OCI-LY7 (cell line): ENCODE measurements around the gene RAB3B.

Experiments used
- CTCF ChIP-seq: fragments of 200-600 bp; sonication (generic); conservative IDR thresholded peaks from 2 replicates; pipeline ENCODE4 v1.5.1; 2014; ENCODE audit warnings: mild to moderate bottlenecking, antibody characterized with exemption, low read length, moderate library complexity, mixed read lengths
- EZH2phosphoT487 ChIP-seq: fragments of 200-600 bp; sonication (generic); IDR thresholded peaks from 2 replicates; pipeline ENCODE4 v1.6.1; 2018; ENCODE audit warnings: low read depth, borderline replicate concordance, mild to moderate bottlenecking, mixed run types, antibody characterized with exemption, low read length, moderate library complexity, mixed read lengths

- TF ChIP-seq CTCF, result no peak
- no peak for TF ChIP-seq EZH2phosphoT487
Measured at GRCh38 chr1:51897699-51898031, 92.8 kb downstream of the RAB3B start.
